Panc1 (cell line): Measurements from ENCODE around the gene COL5A1. TPM values are rescaled to one million over a fixed set of nuclear protein-coding genes. Genes with fewer than 3 reads are reported as not detected.
"Not testable (repeated sequence)": the region's sequence is repeated elsewhere in the genome, so short reads cannot be mapped to it uniquely, and the experiment has no call there.

ENCODE experiments used
- ATAC-seq: fragments of 200-7000 bp; cut with Tn5 transposase; 2 replicates; pipeline ENCODE4 v1.9.1; 2020; ENCODE audit warnings: mild to moderate bottlenecking, moderate library complexity
- BruUV-seq: library from RNA; stranded (reverse); fragments of 400-500 nt; replicated peaks from 2 replicates; lab custom pipeline; 2021; lab: Mats Ljungman, UMichigan
- CTCF ChIA-PET: fragments of 300-600 bp; sonication (Branson Sonifier 250); formaldehyde crosslinking; loops from one replicate; lab custom pipeline; 2022; ENCODE audit warnings: antibody characterized with exemption; lab: Charles Lee
- POLR2A ChIA-PET: fragments of 300-600 bp; sonication (Branson Sonifier 250); formaldehyde crosslinking; loops from one replicate; lab custom pipeline; 2022; ENCODE audit warnings: antibody characterized with exemption; lab: Charles Lee
- DNase-seq: peaks from one replicate; pipeline ENCODE4 v3.0.0-alpha.2; 2010; ENCODE audit warnings: low read depth, low spot score
- H3K27ac ChIP-seq: 2 replicates; pipeline ENCODE4 v1.5.1; 2011; ENCODE audit warnings: mild to moderate bottlenecking, low read length, inconsistent platforms
- H3K27me3 ChIP-seq: fragments of 200-500 bp; sonication (Bioruptor generic); 2 replicates; pipeline ENCODE4 v1.6.0; 2014; ENCODE audit warnings: low read length, inconsistent platforms; ENCODE audit not compliant: control insufficient read depth, insufficient read depth
- H3K36me3 ChIP-seq: fragments of 200-500 bp; sonication (Bioruptor generic); 2 replicates; pipeline ENCODE4 v1.5.1; 2014; ENCODE audit warnings: inconsistent platforms, mild to moderate bottlenecking, low read length, moderate library complexity; ENCODE audit not compliant: control insufficient read depth, insufficient read depth
- H3K4me1 ChIP-seq: 2 replicates; pipeline ENCODE4 v1.5.1; 2011; ENCODE audit warnings: inconsistent platforms, mild to moderate bottlenecking, low read length, moderate library complexity; ENCODE audit not compliant: control insufficient read depth, insufficient read depth
- H3K4me3 ChIP-seq, 2 experiments: 2 replicates each; pipeline ENCODE4 v1.5.1; 2011 to 2012; ENCODE audit warnings: low read depth in 2 of 2, low read length in 2 of 2, mild to moderate bottlenecking in 2 of 2, inconsistent platforms in 1 of 2, moderate library complexity in 1 of 2
- H3K9me3 ChIP-seq: fragments of 200-500 bp; sonication (Bioruptor generic); 2 replicates; pipeline ENCODE4 v1.5.1; 2014; ENCODE audit warnings: low read depth, mild to moderate bottlenecking, inconsistent platforms, low read length, moderate library complexity; ENCODE audit not compliant: control insufficient read depth, insufficient read depth
- POLR2AphosphoS5 ChIP-seq: IDR thresholded peaks from 2 replicates; pipeline ENCODE4 v1.6.1; 2012; ENCODE audit warnings: mild to moderate bottlenecking, low read depth, low read length, moderate library complexity
- REST ChIP-seq, 2 experiments: IDR thresholded peaks; 2 replicates each; pipeline ENCODE4 v1.6.1; 2011 to 2012; ENCODE audit warnings: low read depth in 2 of 2, control low read depth in 1 of 2, low read length in 1 of 2, mild to moderate bottlenecking in 1 of 2, moderate library complexity in 1 of 2; ENCODE audit not compliant: insufficient read depth in 1 of 2
- SIN3A ChIP-seq: IDR thresholded peaks from 2 replicates; pipeline ENCODE4 v1.6.1; 2012; ENCODE audit warnings: low read depth, mild to moderate bottlenecking, low read length, moderate library complexity, borderline replicate concordance; ENCODE audit not compliant: insufficient read depth
- TCF7L2 ChIP-seq: IDR thresholded peaks from 2 replicates; pipeline ENCODE4 v1.6.1; 2011; ENCODE audit warnings: mild to moderate bottlenecking, low read depth, low read length, inconsistent platforms
- in situ Hi-C: cut with HindIII; loops from 2 replicates; pipeline ENCODE4 v1.10.0; 2016; ENCODE audit warnings: low sequenced_read_pairs, low pct_unique_long_range_greater_than_20kb
- intact Hi-C: fragments of 100-400 bp; cut with micrococcal nuclease; formaldehyde crosslinking; loops from one replicate; pipeline ENCODE4 v1.10.0; 2022; ENCODE audit not compliant: unreplicated experiment
- total RNA-seq: library from RNA; stranded (reverse); gene quantifications from one replicate; pipeline ENCODE4 v1.2.1, GENCODE V29; 2021; ENCODE audit not compliant: unreplicated experiment
- TF ChIP-seq, protein P1 (sequence below): fragments of 450-650 bp; IDR thresholded peaks from 2 replicates; pipeline ENCODE4 v1.5.1; 2017; ENCODE audit warnings: mild to moderate bottlenecking

COL5A1 gene
- total RNA-seq, 1 experiment from 2014 or later, result 5.7 TPM

DNA sequence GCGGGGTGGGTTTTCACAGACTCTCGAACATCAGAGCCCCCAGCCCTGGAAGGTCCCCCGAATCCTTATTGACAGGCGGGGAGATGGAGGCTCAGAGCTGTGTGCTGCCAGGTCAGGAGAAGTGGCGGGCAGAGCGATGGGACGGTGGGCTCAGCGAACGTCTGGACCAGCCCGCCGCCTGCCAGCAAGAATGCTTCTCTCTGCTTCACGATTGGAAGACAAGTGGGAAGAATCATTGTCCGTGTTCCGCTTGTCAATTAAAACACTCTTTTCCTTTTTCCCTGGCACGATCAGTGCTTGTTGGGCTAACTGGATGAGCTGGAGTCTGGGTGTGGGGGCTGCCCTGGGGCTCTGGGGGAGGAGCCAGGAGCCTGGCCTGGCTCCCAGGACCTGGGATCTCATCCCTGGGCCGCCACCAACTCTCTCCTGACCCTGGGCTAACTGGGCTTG lies 1.6 kb downstream of the COL5A1 start:
- H3K27ac ChIP-seq, result no peak overlapping the region
- POLR2A ChIA-PET, result no interaction called here
- CTCF ChIA-PET, result no interaction called here

DNA sequence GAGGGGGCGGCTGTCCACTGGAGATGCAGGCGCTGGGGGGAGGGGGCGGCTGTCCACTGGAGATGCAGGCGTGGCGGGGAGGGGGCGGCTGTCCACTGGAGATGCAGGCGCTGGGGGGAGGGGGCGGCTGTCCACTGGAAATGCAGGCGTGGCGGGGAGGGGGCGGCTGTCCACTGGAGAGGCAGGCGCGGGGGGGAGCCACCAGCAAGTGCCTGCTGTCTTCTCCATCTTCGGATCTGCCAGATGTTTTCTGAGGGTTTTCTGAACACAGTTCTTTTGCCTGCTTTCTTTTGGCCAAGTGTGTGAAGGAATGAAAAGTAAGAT lies 2.8 kb downstream of the COL5A1 start:
- in situ Hi-C loops, DNase-seq, H3K4me3 ChIP-seq, intact Hi-C loops, ATAC-seq, H3K9me3 ChIP-seq, BruUV-seq, H3K36me3 ChIP-seq, H3K27ac ChIP-seq, H3K27me3 ChIP-seq, POLR2A ChIA-PET, H3K4me1 ChIP-seq, CTCF ChIA-PET: not testable (repeated sequence)

More for the DNA sequence above, 1.6 kb downstream of the COL5A1 start:
- Histone ChIP-seq H3K4me3 (peak overlapping the region in 1 of 2 experiments; percentile 47; a peak in 1 of 4 replicates), H3K4me1 (no peaks in the 10 kb centered on the region), H3K9me3 (no peaks in the 10 kb centered on the region), H3K27me3 (no peaks in the 10 kb centered on the region; the same call in 1 of the 2 replicates), H3K36me3 (no peaks in the 10 kb centered on the region)
- intact Hi-C loops (no loop called here), in situ Hi-C loops (no loop called here)
- ATAC-seq (no peak), DNase-seq (no peak)
- TF ChIP-seq, protein P1, sequence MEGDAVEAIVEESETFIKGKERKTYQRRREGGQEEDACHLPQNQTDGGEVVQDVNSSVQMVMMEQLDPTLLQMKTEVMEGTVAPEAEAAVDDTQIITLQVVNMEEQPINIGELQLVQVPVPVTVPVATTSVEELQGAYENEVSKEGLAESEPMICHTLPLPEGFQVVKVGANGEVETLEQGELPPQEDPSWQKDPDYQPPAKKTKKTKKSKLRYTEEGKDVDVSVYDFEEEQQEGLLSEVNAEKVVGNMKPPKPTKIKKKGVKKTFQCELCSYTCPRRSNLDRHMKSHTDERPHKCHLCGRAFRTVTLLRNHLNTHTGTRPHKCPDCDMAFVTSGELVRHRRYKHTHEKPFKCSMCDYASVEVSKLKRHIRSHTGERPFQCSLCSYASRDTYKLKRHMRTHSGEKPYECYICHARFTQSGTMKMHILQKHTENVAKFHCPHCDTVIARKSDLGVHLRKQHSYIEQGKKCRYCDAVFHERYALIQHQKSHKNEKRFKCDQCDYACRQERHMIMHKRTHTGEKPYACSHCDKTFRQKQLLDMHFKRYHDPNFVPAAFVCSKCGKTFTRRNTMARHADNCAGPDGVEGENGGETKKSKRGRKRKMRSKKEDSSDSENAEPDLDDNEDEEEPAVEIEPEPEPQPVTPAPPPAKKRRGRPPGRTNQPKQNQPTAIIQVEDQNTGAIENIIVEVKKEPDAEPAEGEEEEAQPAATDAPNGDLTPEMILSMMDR, result no peak
- TF ChIP-seq REST (IDR thresholded peaks at IDR 0.05; ENCODE audit: insufficient read depth in 1 of 2, low read depth in 2 of 2, low read length in 1 of 2), result no peak
- no peak for TF ChIP-seq POLR2AphosphoS5
- TF ChIP-seq SIN3A, result no peak
- TF ChIP-seq TCF7L2, result no peak
- no TSS peak for BruUV-seq

- DNase-seq (no peak), ATAC-seq (no peak)
- no peak for TF ChIP-seq SIN3A
- no peak for TF ChIP-seq POLR2AphosphoS5
- TF ChIP-seq TCF7L2, result no peak
- TF ChIP-seq REST (IDR thresholded peaks at IDR 0.05; ENCODE audit: insufficient read depth in 1 of 2, low read depth in 2 of 2, low read length in 1 of 2), result no peak
- TF ChIP-seq, protein P1, result no peak
Measured at GRCh38 chr9:134644725-134645606, 3.4 kb downstream of the COL5A1 start.

More at GRCh38 chr9:134644725-134645606, 3.4 kb downstream of the COL5A1 start:
- Histone ChIP-seq H3K9me3 (no peaks in the 10 kb centered on the region), H3K4me1 (no peaks in the 10 kb centered on the region), H3K27ac (no peak overlapping the region), H3K4me3 (peak overlapping the region in 1 of 2 experiments; percentile 9; a peak in 1 of 4 replicates), H3K36me3 (no peaks in the 10 kb centered on the region), H3K27me3 (no peaks in the 10 kb centered on the region; the same call in 1 of the 2 replicates)
- intact Hi-C loops (no loop called here), in situ Hi-C loops (no loop called here)
- ChIA-PET CTCF (interaction anchor here (0.5 kb wide), 1 partner anchor 349 kb away, joined by 4 read pairs; no protein-coding TSS in a partner anchor), POLR2A (no interaction called here)
- no TSS peak for BruUV-seq
